ENCODE data around the gene PRR18. TPM values are rescaled to one million over a fixed set of nuclear protein-coding genes. Genes with fewer than 3 reads are reported as not detected.

Gene PRR18
- total RNA-seq, 4 donors from 2014 or later, result 0.21 to 0.67 (median 0.59) TPM; not detected in 1

Other genes starting within 250 kb of the PRR18 start
- 1 to 10 TPM in 1 of 4 donors, under 1 TPM in 1, not detected in 2; 0.13 to 1.3 TPM for gene TBXT, start 140.5 kb downstream of the PRR18 start, total RNA-seq
- gene SFT2D1, start 34.2 kb upstream of the PRR18 start, total RNA-seq, result 10 to 100 TPM; 36.8 to 53.5 (median 48.4) TPM
- 100 to 1,000 TPM in 2 of 4 donors, 10 to 100 TPM in 2; 69.1 to 128 (median 103) TPM for gene MPC1, start 74.5 kb upstream of the PRR18 start, total RNA-seq

Measured in thyroid gland (tissue), 4 donors.